NB4 (cell line): ENCODE results near the gene NUDCD3.

ENCODE experiments used
- MAX ChIP-seq: IDR thresholded peaks from 2 replicates; pipeline ENCODE4 v1.6.1; 2011; ENCODE audit warnings: low read depth, low read length
- MYC ChIP-seq: IDR thresholded peaks from 2 replicates; pipeline ENCODE4 v1.6.1; 2011; ENCODE audit warnings: low read depth, low read length
- POLR2A ChIP-seq: IDR thresholded peaks from 2 replicates; pipeline ENCODE4 v1.6.1; 2011; ENCODE audit warnings: mild to moderate bottlenecking; ENCODE audit not compliant: insufficient read length; ENCODE audit errors: extremely low read depth
- TF ChIP-seq, protein P1 (sequence below): IDR thresholded peaks from one replicate; pipeline ENCODE4 v1.5.1; 2012; ENCODE audit warnings: low read depth, low read length

DNA sequence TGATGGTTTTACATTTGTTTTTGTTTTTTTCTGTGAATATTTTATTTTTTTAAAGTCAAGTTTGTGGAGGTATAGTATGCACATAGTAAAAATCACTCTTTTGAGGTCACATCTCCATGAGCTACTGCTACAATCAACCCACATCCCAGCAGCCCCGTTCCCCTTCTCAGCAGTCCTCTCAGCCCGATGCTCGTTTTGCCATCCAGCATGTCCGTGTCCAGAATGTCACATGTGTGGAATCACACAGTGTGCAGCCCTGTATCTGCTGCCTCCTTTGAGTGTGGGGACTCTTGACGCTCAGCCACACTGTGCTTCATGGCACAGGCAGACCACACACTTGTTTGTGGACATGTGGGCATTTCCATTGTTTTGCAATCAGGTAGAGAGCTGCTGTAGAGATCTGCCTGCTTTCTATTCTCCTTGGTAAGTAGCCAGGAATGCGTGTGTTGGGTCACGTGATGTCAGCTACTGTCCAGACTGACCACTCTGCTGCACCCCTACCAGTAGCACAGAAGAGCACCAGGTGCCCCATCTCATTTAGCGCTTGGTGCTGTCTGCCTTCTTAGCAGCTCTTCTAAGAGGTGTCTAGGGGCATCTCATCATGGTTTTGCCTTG, 93.4 kb downstream of the NUDCD3 start:
- TF ChIP-seq, protein P1, sequence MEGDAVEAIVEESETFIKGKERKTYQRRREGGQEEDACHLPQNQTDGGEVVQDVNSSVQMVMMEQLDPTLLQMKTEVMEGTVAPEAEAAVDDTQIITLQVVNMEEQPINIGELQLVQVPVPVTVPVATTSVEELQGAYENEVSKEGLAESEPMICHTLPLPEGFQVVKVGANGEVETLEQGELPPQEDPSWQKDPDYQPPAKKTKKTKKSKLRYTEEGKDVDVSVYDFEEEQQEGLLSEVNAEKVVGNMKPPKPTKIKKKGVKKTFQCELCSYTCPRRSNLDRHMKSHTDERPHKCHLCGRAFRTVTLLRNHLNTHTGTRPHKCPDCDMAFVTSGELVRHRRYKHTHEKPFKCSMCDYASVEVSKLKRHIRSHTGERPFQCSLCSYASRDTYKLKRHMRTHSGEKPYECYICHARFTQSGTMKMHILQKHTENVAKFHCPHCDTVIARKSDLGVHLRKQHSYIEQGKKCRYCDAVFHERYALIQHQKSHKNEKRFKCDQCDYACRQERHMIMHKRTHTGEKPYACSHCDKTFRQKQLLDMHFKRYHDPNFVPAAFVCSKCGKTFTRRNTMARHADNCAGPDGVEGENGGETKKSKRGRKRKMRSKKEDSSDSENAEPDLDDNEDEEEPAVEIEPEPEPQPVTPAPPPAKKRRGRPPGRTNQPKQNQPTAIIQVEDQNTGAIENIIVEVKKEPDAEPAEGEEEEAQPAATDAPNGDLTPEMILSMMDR, result no peak
- TF ChIP-seq POLR2A, result no peak
- TF ChIP-seq MYC, result no peak
- TF ChIP-seq MAX, result no peak
